Activated naive CD4-positive, alpha-beta T cell treated with anti-CD3 and anti-CD28 coated beads, Interleukin-2, amount 10 ng/mL, durations not matched to agents 7 days and 5 days (primary cell): ENCODE results near the gene NPAS1.

Experiments
- CTCF ChIA-PET: fragments of 350-600 bp; sonication (Branson Sonifier 250); formaldehyde crosslinking; loops from one replicate; lab custom pipeline; 2021; ENCODE audit warnings: antibody characterized with exemption; lab: Charles Lee
- DNase-seq: peaks from one replicate; pipeline ENCODE4 v3.0.0-alpha.2; 2020
- H3K27ac Mint-ChIP-seq: one replicate; pipeline ENCODE4 v1.8.0; 2021; ENCODE audit warnings: mild to moderate bottlenecking, moderate library complexity, mixed read lengths
- H3K27me3 Mint-ChIP-seq: one replicate; pipeline ENCODE4 v1.8.0; 2021; ENCODE audit warnings: mild to moderate bottlenecking, mixed read lengths
- H3K36me3 Mint-ChIP-seq: one replicate; pipeline ENCODE4 v1.8.0; 2021; ENCODE audit warnings: mixed read lengths
- H3K4me1 Mint-ChIP-seq: one replicate; pipeline ENCODE4 v1.8.0; 2021; ENCODE audit warnings: mixed read lengths
- H3K4me3 Mint-ChIP-seq: one replicate; pipeline ENCODE4 v1.8.0; 2021; ENCODE audit warnings: mild to moderate bottlenecking, moderate library complexity, mixed read lengths
- H3K9me3 Mint-ChIP-seq: one replicate; pipeline ENCODE4 v1.8.0; 2021; ENCODE audit warnings: mixed read lengths

Gene NPAS1, protein sequence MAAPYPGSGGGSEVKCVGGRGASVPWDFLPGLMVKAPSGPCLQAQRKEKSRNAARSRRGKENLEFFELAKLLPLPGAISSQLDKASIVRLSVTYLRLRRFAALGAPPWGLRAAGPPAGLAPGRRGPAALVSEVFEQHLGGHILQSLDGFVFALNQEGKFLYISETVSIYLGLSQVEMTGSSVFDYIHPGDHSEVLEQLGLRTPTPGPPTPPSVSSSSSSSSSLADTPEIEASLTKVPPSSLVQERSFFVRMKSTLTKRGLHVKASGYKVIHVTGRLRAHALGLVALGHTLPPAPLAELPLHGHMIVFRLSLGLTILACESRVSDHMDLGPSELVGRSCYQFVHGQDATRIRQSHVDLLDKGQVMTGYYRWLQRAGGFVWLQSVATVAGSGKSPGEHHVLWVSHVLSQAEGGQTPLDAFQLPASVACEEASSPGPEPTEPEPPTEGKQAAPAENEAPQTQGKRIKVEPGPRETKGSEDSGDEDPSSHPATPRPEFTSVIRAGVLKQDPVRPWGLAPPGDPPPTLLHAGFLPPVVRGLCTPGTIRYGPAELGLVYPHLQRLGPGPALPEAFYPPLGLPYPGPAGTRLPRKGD

DNA sequence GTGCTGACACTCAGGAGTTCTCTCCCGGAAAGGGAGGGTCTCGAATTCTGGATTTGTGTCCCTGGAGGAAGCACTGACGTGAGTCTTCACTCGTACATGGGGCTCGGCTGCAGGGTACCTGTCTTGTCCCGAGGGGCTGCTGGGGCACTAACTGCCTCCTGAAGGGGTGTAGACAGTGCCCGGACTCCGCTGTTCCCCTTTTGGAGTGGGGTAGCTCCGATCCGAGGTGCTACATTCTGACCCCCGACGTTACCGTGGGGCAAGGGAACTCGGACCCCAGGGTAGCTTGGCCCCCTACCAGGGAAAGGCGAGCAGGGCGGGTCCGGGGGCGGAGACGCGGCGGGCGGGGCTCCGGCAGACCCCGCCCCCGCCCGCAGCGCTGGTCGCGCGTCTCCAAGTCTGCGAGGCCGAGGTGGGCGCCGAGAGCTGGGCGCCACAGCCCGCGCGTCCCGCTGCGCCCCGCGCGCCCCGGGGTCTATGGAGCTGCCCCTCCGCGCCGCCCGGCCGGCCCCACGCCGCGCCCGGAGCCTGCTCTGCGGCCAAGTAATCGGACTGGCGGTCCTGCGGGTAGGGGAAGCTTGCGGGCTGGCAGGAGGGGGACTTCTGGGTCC, at the start of gene NPAS1:
Gene NPAS1 (plus strand): TSS at position 407 of the 611 bp plus-strand sequence. CDS start 1,211 bp downstream, outside the sequence.
- Mint-ChIP-seq H3K4me1 (peaks cover 13% of the 10 kb centered on the region), H3K27ac (no peak within 1 kb of the TSS), H3K27me3 (peaks cover 95% of the 10 kb centered on the region), H3K36me3 (no peaks in the 10 kb centered on the region), H3K9me3 (no peaks in the 10 kb centered on the region), H3K4me3 (no peak within 1 kb of the TSS)
- CTCF ChIA-PET: interaction anchor here (0.5 to 1.2 kb wide), 3 partner anchors 12 to 225 kb away, joined by 3 read pairs; no protein-coding TSS in a partner anchor
- DNase-seq: no peak

DNA sequence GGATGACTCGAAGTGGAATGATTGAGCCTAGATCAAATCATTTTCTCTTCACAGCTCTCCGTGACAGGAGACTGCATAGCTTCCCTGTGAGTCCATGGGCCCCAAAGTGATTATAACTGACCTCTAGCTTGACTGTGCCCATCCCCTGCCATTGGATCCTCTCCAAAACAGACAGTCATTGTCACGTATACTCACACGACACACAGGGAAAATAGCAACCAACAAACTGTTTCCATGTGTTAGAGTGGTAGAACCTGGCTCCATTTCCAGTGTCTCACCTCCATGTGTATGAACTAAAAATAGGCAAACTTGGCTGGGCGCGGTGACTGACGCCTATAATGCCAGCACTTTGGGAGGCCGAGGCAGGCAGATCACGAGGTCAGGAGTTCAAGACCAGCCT, 48.8 kb upstream of the NPAS1 start:
- Mint-ChIP-seq H3K27me3 (no peaks in the 10 kb centered on the region), H3K36me3 (peaks cover 16% of the 10 kb centered on the region), H3K9me3 (no peaks in the 10 kb centered on the region), H3K27ac (no peak overlapping the region), H3K4me3 (no peak overlapping the region), H3K4me1 (peaks cover 26% of the 10 kb centered on the region)
- CTCF ChIA-PET: no interaction called here
- DNase-seq: no peak

DNA sequence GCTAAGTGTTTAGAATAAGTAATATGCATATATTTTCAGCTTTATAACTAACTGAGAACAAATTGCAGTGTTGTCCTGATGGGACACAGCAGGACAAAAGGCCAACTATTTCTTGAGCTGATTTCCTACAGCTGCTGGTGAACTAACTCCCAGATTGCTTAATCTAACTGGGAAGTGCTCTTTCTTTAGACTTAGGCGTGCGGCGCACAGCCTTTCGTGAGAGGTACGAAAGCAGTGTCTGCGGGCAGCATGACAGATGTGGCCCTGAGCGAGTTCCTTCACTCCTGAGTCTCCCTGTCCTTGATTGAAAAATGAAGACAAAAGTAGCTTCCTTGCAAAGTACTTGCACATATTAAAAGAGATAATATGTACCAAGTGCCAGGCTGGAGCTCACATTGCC, 47.3 kb upstream of the NPAS1 start:
- Mint-ChIP-seq H3K27ac (no peak overlapping the region), H3K36me3 (peaks cover 11% of the 10 kb centered on the region), H3K9me3 (no peaks in the 10 kb centered on the region), H3K4me1 (peaks cover 18% of the 10 kb centered on the region), H3K4me3 (no peak overlapping the region), H3K27me3 (no peaks in the 10 kb centered on the region)
- DNase-seq: no peak
- CTCF ChIA-PET: interaction anchor here (1.8 kb wide), 1 partner anchor 19 kb away, joined by 6 read pairs; no protein-coding TSS in a partner anchor

DNA sequence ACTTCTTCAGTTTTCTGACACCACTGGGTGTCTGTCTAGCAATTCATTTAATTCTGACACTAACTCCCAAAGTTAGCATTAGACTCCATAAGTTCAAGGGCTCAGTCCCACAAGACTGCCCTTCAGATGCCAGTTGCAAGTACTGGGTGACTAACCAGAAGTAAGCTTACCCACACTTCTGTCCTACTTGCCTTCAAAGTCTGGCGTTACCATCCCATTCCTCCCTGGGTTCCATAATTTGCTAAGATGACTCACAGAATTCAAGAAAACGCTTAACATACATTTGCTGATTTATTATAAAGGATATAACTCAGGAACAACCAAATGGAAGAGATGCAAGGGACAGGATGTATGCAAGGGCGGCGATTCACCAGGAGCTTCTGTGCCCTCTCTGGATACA, 45.5 kb upstream of the NPAS1 start:
- H3K4me1 Mint-ChIP-seq: peaks cover 8% of the 10 kb centered on the region

DNA sequence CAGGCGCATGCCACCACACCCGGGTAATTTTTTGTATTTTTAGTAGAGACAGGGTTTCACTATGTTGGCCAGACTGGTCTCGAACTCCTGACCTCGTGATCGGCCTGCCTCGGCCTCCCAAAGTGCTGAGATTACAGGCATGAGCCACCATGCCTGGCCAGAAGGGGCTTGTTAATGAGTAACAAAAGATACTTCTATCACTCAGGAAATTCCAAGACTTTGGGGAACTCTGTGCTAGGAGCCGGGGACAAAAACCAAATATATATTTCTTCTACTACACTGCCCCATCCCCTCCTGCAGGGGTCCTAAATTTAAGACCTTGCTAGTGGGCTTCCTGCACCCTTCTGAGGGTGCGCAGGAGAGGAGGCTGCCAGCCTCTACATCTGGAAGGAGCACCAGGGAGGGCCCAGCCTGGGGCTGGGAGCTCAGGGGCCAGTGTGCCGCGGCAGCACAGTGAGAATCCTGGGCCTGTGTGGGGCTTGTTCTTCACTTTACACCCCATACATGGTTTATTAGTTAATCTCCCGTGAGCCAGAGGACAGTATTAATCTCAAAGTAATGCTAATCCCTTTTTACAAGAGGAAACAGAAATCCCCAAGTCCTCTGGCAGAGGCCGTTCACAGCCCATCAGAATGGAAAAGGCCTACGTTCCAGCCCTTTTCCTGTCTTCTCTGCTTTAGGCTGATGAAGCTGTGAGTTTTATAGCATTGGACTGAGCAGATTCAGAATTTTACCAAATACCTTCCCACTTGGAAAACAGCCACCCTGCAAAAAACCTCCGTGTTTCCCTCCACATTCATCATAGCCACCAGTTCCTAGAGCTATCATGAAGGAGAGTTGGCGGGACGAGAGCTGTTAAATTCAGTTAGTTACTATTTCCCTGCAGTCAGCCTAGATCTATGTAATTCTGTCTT, 44.4 kb upstream of the NPAS1 start:
- CTCF ChIA-PET: interaction anchor here (0.8 kb wide), 1 partner anchor 15 kb away, joined by 5 read pairs; no protein-coding TSS in a partner anchor
- Mint-ChIP-seq H3K4me1 (no peaks in the 10 kb centered on the region), H3K36me3 (no peaks in the 10 kb centered on the region), H3K27ac (no peak overlapping the region), H3K4me3 (no peak overlapping the region), H3K9me3 (no peaks in the 10 kb centered on the region), H3K27me3 (no peaks in the 10 kb centered on the region)
- no peak for DNase-seq

More for the DNA sequence above, 45.5 kb upstream of the NPAS1 start:
- no peak overlapping the region for H3K4me3 Mint-ChIP-seq
- H3K9me3 Mint-ChIP-seq: no peaks in the 10 kb centered on the region
- H3K27ac Mint-ChIP-seq: no peak overlapping the region
- H3K36me3 Mint-ChIP-seq: peaks cover 9% of the 10 kb centered on the region
- no peak for DNase-seq
- CTCF ChIA-PET: no interaction called here
- no peaks in the 10 kb centered on the region for H3K27me3 Mint-ChIP-seq

DNA sequence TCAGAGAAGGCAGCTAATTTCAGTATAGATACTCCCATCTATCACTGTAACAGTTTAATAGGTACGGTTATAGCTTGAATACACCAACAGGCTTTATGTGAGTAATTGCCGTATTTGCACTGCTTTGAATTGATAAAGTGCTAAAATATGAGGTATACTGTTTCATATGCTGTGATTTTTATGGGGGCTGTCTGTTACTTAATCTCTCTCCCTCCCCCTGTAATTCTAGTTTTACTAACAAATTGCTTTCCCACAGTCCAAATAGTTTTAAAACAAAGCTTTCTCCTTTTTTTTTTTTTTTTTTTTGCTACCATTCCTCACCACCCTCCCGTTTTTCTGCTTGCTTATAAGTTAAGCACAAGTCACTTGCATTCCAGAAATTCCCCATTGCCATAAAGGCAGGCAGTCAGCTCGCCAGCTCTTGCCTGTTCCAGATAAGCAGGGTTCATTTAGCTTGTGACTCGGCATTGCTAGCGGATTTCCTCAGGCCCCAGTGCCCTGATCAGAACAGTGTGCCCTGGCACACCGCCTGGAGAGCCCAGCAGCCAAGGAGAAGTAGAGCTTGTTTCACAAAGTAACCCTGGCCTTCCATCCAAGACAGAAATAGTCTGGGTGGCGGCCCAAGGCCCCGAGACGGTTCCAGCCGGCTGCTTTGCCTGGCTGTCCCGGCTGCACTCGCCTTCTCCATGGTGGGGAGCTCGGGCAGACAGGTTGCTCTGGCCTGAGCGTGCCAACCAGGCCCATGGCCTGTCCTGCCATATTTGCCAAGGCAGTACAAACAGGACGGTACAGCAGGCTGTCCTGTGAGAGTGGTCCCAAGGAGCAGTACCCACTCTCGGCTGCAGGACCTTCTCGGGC, 43.5 kb upstream of the NPAS1 start:
- Mint-ChIP-seq H3K4me3 (no peak overlapping the region), H3K9me3 (no peaks in the 10 kb centered on the region), H3K27ac (no peak overlapping the region), H3K27me3 (no peaks in the 10 kb centered on the region), H3K4me1 (peaks cover 7% of the 10 kb centered on the region), H3K36me3 (no peaks in the 10 kb centered on the region)
- CTCF ChIA-PET: interaction anchor here (0.8 kb wide), 1 partner anchor 14 kb away, joined by 5 read pairs; no protein-coding TSS in a partner anchor
- DNase-seq: no peak

DNA sequence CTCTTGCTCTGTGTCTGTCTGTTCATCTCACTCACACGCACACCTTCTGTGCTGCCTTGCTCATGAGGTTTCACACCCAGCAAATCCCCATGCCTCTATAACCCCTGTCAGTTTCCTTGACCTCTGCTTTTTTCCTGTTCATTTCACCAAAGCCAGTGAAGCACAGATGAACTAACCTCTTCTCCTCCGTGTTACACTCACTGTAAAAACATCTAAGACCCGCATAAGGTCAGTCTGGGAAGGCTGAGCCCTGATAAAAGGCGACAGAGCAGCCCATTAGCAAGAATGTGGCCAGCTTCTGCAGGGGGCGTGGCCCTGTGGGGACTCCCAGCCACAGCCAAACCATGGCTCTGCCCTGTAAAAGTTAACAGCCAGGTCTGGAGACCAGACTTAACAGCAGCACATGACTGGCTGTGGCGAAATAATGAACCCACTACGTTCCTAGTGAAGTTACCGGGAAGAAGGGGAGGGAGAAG, 42.8 kb upstream of the NPAS1 start:
- Mint-ChIP-seq H3K9me3 (no peaks in the 10 kb centered on the region), H3K4me3 (no peak overlapping the region), H3K27ac (no peak overlapping the region), H3K4me1 (peaks cover 7% of the 10 kb centered on the region), H3K27me3 (no peaks in the 10 kb centered on the region), H3K36me3 (no peaks in the 10 kb centered on the region)
- CTCF ChIA-PET: no interaction called here
- no peak for DNase-seq

DNA sequence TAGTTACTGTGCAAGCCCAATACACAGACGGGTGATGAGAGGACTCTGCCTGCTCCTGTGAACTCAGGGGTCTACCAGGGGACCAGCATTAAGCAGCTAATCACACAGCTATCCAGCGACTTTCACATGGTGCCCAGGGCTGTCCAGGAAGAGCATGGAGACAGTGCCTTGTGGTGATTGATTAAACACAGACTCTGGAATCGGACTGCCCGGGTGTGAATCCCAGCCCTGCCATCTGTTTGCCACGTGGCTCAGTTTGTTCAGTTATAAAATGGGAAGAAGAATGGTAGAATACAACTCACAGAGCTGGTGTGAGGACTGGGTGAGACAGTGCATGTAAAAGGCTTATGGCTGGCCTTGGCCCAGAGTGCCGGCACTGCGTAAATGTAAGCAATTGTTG, 42.1 kb upstream of the NPAS1 start:
- Mint-ChIP-seq H3K9me3 (no peaks in the 10 kb centered on the region), H3K4me1 (peaks cover 7% of the 10 kb centered on the region), H3K27me3 (no peaks in the 10 kb centered on the region), H3K4me3 (no peak overlapping the region), H3K36me3 (no peaks in the 10 kb centered on the region), H3K27ac (no peak overlapping the region)
- CTCF ChIA-PET: no interaction called here
- no peak for DNase-seq

DNA sequence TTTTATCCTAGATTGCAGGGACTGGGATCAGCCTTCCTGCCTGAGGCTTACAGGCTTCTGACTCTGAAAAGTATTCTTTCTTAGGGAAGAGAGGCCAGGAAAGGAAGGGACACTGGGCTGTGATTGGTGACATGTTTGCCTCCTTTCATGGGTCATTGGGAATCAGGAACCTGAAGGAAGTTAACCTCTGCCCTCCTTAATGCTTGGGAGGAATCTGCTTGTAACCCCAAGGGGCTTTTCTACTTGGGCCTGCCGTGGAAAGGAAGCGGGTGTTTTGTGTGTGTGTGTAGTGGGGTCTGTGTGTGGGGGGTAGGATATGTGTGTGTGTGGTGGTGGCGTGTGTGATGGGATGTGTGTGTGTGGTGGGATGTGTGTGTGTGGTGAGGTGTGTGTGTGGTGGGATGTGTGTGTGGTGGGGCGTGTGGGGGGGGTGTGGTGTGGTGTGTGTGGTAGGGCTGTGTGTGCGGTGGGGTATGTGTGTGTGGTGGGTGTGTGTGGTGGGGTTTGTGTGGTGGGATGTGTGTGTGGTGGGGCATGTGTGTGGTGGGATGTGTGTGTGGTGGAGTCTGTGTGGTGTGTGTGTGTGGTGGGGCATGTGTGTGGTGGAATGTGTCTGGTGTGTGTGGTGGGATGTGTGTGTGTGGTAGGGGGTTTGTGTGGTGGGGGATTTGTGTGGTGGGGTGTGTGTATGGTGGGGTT, 41.3 kb upstream of the NPAS1 start:
- H3K4me3 Mint-ChIP-seq: no peak overlapping the region
- DNase-seq: no peak
- CTCF ChIA-PET: no interaction called here
- no peaks in the 10 kb centered on the region for H3K27me3 Mint-ChIP-seq
- H3K4me1 Mint-ChIP-seq: peaks cover 7% of the 10 kb centered on the region
- H3K27ac Mint-ChIP-seq: no peak overlapping the region
- no peaks in the 10 kb centered on the region for H3K9me3 Mint-ChIP-seq
- no peaks in the 10 kb centered on the region for H3K36me3 Mint-ChIP-seq

DNA sequence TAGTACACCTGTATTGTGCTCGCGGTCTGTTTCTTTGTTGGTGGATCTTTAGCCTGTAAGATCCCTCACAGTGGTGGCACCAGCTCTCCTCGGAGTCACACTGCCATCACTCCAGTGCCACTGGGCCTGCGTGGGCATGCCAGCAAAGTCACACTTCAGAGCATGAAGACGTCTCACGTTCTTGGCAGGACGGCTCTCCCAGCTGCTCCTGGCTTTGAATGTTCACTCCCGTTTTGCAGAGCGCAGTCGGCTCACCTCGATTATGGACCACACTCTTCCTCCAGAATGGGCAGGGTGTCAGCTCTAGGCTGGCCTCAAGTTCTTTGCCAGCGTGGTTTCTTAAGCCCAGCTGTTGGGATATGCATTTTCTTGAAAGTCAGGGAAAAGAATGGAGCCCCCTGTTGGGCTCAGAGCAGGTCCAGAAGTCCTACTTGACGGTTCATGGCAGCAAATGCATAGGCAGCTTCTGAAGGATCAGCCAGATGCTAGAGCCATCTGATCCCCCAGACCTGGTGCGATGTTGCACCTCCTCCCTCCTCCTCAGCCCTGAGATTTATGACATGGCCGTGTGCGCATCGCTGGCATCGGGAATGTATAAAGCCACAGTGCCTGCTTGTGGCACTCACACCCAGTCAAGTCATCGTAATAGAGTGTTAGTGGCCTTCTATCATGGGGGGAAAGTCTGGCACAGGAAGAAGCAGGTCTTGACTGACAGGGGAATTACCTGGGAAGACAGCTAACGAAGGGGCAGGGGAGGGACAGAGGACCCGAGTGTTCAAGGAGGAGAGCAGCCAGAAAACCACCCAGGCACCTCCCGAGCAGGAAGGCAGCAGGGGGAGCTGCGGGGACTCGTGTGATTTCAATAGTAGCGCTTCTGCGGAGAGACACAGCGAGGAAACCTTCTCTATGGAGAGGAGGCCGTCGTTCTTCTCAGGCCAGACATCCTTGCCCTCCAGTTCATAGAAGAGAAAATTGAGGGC, 40.2 kb upstream of the NPAS1 start:
- Mint-ChIP-seq H3K4me1 (peaks cover 7% of the 10 kb centered on the region), H3K4me3 (no peak overlapping the region), H3K27ac (no peak overlapping the region), H3K9me3 (no peaks in the 10 kb centered on the region), H3K27me3 (no peaks in the 10 kb centered on the region), H3K36me3 (no peaks in the 10 kb centered on the region)
- CTCF ChIA-PET: interaction anchor here (1.2 kb wide), 1 partner anchor 11 kb away, joined by 4 read pairs; no protein-coding TSS in a partner anchor
- DNase-seq: no peak

DNA sequence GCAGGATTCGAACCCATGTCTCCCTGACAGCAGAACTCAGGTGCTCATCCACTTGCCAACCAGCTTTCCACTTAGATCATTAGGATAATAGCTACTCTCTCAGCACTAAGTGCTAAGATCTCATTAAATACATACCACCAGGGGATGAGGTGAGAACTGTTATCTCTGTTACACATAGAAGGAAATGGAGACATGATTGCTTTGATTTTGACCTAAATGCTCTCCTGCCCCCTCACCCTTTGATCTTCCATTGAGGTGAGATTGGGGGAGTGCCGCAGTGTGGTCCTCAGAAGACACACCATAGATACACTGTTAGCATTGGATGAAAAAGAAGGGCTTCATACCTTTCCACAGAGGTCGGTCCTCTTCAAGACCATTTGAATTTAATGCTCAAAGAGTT, 38.9 kb upstream of the NPAS1 start:
- H3K9me3 Mint-ChIP-seq: no peaks in the 10 kb centered on the region
- H3K27ac Mint-ChIP-seq: no peak overlapping the region

More for the DNA sequence above, 38.9 kb upstream of the NPAS1 start:
- H3K4me1 Mint-ChIP-seq: peaks cover 7% of the 10 kb centered on the region
- DNase-seq: no peak
- CTCF ChIA-PET: interaction anchor here (1.2 kb wide), 1 partner anchor 10 kb away, joined by 4 read pairs; no protein-coding TSS in a partner anchor
- H3K27me3 Mint-ChIP-seq: no peaks in the 10 kb centered on the region
- no peak overlapping the region for H3K4me3 Mint-ChIP-seq
- H3K36me3 Mint-ChIP-seq: no peaks in the 10 kb centered on the region
